Testis (tissue), 3 donors: ENCODE measurements around the gene CDK6. TPM values are rescaled to one million over a fixed set of nuclear protein-coding genes. Genes with fewer than 3 reads are reported as not detected.

ENCODE experiments used
- DNase-seq: peaks from one replicate; pipeline ENCODE4 v3.0.0-alpha.2; 2019
- H3K27ac ChIP-seq, 2 donors: fragments of 200-600 bp; sonication (generic); one replicate each; pipeline ENCODE4 v1.5.1; 2019
- H3K27me3 ChIP-seq: fragments of 200-600 bp; sonication (generic); one replicate; pipeline ENCODE4 v1.5.1; 2019
- H3K36me3 ChIP-seq: fragments of 200-600 bp; sonication (generic); one replicate; pipeline ENCODE4 v1.5.1; 2017; ENCODE audit warnings: low read depth; ENCODE audit errors: missing control alignments
- H3K4me1 ChIP-seq: fragments of 200-600 bp; sonication (generic); one replicate; pipeline ENCODE4 v1.5.1; 2019
- H3K4me3 ChIP-seq, 2 donors: fragments of 200-600 bp; sonication (generic); one replicate each; pipeline ENCODE4 v1.5.1; 2017 to 2019
- H3K9me3 ChIP-seq: fragments of 200-600 bp; sonication (generic); one replicate; pipeline ENCODE4 v1.5.1; 2017
- POLR2A ChIP-seq: fragments of 450-650 bp; IDR thresholded peaks from one replicate; pipeline ENCODE4 v1.6.1; 2017; ENCODE audit warnings: antibody characterized with exemption, mild to moderate bottlenecking, moderate library complexity
- WGBS, 2 donors: methylation state at CpG; one replicate each; pipeline ENCODE4 v1.1.5; 2018; 5-methylcytosine and 5-hydroxymethylcytosine counted together
- intact Hi-C: fragments of 100-400 bp; cut with DNase I; formaldehyde crosslinking; loops from one replicate; pipeline ENCODE4 v1.15.1; 2023; ENCODE audit warnings: low total_unique reads
- polyA plus RNA-seq: library from polyadenylated mRNA; stranded (reverse); fragments of 350-450 nt; fragmentation: Illumina TruSeq; extraction: RNeasy Lipid Tissue Mini Kit (QIAGEN cat#74804); gene quantifications from one replicate; pipeline ENCODE4 v1.2.3, GENCODE V29; 2014; ENCODE audit warnings: low read depth, low replicate concordance; ENCODE audit not compliant: insufficient read depth
- total RNA-seq, 2 donors: library from RNA; depleted of rRNA; stranded (reverse); fragments of >200 nt; gene quantifications; one replicate each; pipeline ENCODE4 v1.2.3, GENCODE V29; 2016
- TF ChIP-seq, protein P1 (sequence below), 3 experiments: fragments of 450-650 bp in 2 of 3; fragments of 200-600 bp in 1 of 3; sonication (generic) in 1 of 3; IDR thresholded peaks; one replicate each; pipeline ENCODE4 v1.5.1; 2016 to 2019; ENCODE audit warnings: antibody characterized with exemption in 3 of 3, mild to moderate bottlenecking in 2 of 3, moderate library complexity in 1 of 3

The CDK6 gene
- total and polyA plus RNA-seq, 3 donors from 2014 or later = 21.1 to 31.6 (median 22.8) TPM

DNA sequence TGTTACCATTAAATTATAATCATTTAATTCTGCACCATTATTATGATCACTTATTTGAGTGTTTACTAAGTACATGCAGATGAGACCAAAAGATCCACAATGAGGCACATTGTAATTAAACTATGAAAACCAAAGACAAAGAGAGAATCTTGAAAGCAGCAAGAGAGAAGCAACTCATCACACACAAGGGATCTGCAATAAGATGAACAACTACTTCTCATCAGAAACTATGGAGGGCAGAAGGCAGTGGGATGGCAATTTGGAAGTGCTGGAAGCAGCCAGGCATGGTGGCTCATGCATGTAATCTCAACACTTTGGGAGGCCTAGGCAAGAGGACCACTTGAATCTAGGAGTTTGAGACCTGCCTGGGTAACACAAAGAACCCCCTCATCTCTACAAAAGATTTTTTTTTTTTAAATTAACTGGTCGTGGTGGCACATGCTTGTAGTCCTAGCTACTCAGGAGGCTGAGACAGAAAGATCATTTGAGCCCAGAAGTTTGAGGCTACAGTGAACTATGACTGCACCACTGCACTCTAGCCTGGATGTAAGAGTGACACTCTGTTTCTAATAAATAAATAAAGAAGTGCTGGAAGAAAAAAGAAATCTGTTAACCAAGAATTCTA is 47.7 kb downstream of the CDK6 start:
- Histone ChIP-seq H3K27ac (no peak overlapping the region), H3K36me3 (no peaks in the 10 kb centered on the region), H3K9me3 (no peaks in the 10 kb centered on the region), H3K4me1 (no peaks in the 10 kb centered on the region), H3K4me3 (no peak overlapping the region), H3K27me3 (no peaks in the 10 kb centered on the region)
- DNase-seq = no peak
- TF ChIP-seq POLR2A = no peak
- TF ChIP-seq, protein P1, sequence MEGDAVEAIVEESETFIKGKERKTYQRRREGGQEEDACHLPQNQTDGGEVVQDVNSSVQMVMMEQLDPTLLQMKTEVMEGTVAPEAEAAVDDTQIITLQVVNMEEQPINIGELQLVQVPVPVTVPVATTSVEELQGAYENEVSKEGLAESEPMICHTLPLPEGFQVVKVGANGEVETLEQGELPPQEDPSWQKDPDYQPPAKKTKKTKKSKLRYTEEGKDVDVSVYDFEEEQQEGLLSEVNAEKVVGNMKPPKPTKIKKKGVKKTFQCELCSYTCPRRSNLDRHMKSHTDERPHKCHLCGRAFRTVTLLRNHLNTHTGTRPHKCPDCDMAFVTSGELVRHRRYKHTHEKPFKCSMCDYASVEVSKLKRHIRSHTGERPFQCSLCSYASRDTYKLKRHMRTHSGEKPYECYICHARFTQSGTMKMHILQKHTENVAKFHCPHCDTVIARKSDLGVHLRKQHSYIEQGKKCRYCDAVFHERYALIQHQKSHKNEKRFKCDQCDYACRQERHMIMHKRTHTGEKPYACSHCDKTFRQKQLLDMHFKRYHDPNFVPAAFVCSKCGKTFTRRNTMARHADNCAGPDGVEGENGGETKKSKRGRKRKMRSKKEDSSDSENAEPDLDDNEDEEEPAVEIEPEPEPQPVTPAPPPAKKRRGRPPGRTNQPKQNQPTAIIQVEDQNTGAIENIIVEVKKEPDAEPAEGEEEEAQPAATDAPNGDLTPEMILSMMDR (IDR thresholded peaks at IDR 0.05) = no peak
- intact Hi-C loops = no loop called here
- WGBS, 2 donors = 100% methylated on average over 1 of the region's 1 CpG

DNA sequence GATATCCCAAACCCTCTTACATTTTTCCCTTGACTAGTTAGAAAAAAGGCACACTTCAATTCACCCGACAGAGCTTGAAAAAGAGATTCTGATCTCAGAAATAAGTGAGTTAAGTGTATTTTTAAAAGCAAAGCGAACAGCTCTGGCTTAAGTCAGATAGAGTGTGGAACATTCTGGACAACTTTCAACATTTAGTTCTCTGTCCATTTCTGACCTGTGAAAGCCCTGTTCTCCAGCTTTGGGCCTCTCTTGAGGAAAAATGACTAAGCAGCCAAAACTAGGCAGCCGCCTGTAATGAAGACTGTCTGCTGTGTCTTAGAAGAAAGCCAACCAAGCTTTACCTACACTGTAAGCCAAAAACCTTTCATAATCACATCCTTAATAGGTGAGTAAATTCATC is 50.5 kb downstream of the CDK6 start:
- no peak overlapping the region for H3K4me3 ChIP-seq
- no peaks in the 10 kb centered on the region for H3K27me3 ChIP-seq
- TF ChIP-seq, protein P1 (IDR thresholded peaks at IDR 0.05) = no peak
- no peak for TF ChIP-seq POLR2A
- intact Hi-C loops = no loop called here
- no peaks in the 10 kb centered on the region for H3K36me3 ChIP-seq
- H3K4me1 ChIP-seq = no peaks in the 10 kb centered on the region
- 39 to 49% methylated on average over 3 of the region's 3 CpGs for WGBS, 2 donors
- H3K9me3 ChIP-seq = no peaks in the 10 kb centered on the region
- no peak overlapping the region for H3K27ac ChIP-seq
- DNase-seq = no peak

DNA sequence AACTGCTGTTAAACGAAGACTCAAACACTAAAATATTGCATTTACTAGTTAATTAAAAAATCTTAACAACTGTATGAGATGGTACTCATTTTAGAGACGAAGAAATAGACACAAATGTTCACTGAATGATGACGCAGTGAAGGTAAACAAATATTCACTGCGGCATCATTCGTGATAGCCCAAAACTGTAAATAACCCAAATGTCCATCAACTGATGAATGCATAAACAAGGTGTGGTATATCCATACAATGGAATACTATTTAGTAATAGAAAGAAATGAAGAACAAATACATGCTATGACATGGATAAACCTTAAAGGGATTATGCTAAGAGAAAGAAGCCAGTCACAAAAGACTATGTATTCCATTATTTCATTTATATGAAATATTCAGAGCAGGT is 51.4 kb downstream of the CDK6 start:
- TF ChIP-seq, protein P1 (IDR thresholded peaks at IDR 0.05) = no peak
- no peak for TF ChIP-seq POLR2A
- H3K4me3 ChIP-seq = no peak overlapping the region
- 92 to 99% methylated on average over 5 of the region's 5 CpGs for WGBS, 2 donors
- no peaks in the 10 kb centered on the region for H3K9me3 ChIP-seq
- H3K27ac ChIP-seq = no peak overlapping the region
- no peaks in the 10 kb centered on the region for H3K36me3 ChIP-seq
- no peak for DNase-seq
- H3K27me3 ChIP-seq = no peaks in the 10 kb centered on the region
- intact Hi-C loops = no loop called here
- H3K4me1 ChIP-seq = no peaks in the 10 kb centered on the region

DNA sequence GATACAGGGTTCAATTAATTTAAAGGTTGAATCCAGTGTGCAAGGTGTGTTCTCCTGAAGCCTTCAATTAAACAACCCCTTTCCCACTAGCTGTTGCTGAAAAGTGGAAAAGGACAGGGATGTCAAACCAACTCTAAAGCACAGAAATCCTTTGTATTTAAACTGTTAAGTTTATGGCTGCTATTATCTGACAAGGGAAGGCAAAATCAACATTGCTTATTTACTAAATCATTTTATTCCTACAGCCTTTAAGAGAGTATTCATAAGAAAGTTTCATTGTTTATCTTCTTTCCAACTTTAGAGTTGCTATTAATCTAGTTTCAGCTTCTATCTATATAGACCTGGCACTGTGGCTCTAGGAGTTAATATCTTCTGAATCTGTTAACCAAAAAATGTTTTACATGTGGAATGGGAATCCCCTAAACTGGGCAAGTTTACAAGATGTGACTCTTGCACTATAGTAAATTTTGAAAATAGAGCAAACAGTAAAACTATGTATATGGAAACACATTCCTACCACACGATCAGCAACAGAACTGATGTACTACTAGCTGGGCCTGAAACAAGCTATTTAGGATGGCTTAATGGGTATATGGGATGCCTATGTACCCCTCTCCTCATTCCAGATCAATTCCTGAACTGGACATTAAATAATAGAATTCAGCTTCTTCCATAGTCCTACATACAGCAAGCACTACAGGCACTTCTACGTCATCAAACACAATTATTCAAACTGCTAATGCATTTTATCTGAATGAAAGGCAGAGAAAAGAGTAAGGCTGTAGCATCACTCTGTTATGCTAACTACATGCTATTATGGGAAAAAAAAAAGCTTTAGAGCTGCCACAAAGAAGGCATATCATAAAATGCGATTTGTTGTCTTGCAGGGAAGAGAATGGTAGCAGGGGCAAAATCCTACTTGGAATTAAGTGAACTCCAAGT is 52.8 kb downstream of the CDK6 start:
- intact Hi-C loops = no loop called here
- no peak for TF ChIP-seq POLR2A
- TF ChIP-seq, protein P1 (IDR thresholded peaks at IDR 0.05) = no peak
- no peak for DNase-seq
- Histone ChIP-seq H3K27ac (no peak overlapping the region), H3K9me3 (no peaks in the 10 kb centered on the region), H3K4me1 (no peaks in the 10 kb centered on the region), H3K4me3 (no peak overlapping the region), H3K27me3 (no peaks in the 10 kb centered on the region), H3K36me3 (no peaks in the 10 kb centered on the region)
- WGBS, 2 donors = 93% methylated on average over 3 of the region's 3 CpGs
